Fibroblast of skin of left quadriceps (primary cell): ENCODE results near the gene CTNNA2.

Source experiments
- DNase-seq, 2 experiments: peaks; one replicate each; pipeline ENCODE4 v3.0.0-alpha.2; 2013; ENCODE audit warnings: low read depth in 2 of 2

Gene CTNNA2

GRCh38 chr2:79612999-79613398, 100.1 kb downstream of the CTNNA2 start:
- DNase-seq, result no peak

GRCh38 chr2:79619442-79619841, 106.6 kb downstream of the CTNNA2 start:
- DNase-seq, result no peak

- no peak for DNase-seq
These were observed 107.1 kb downstream of the CTNNA2 start for GRCh38 chr2:79619976-79620375.

GRCh38 chr2:79620679-79621078, 107.8 kb downstream of the CTNNA2 start:
- DNase-seq, result no peak

- DNase-seq, result no peak
These were observed 108.4 kb downstream of the CTNNA2 start for GRCh38 chr2:79621252-79621651.

- DNase-seq, result no peak
These were observed 108.9 kb downstream of the CTNNA2 start for GRCh38 chr2:79621755-79622154.

GRCh38 chr2:79622508-79622907, 109.7 kb downstream of the CTNNA2 start:
- no peak for DNase-seq

- DNase-seq, result no peak
These were observed 114.4 kb downstream of the CTNNA2 start for GRCh38 chr2:79627237-79627636.

GRCh38 chr2:79630060-79630459, 117.2 kb downstream of the CTNNA2 start:
- no peak for DNase-seq

- no peak for DNase-seq
These were observed 118.2 kb downstream of the CTNNA2 start for GRCh38 chr2:79630972-79631557.

- no peak for DNase-seq
These were observed 125.6 kb downstream of the CTNNA2 start for GRCh38 chr2:79638410-79638809.

GRCh38 chr2:79638954-79639353, 126.1 kb downstream of the CTNNA2 start:
- DNase-seq, result no peak

- no peak for DNase-seq
These were observed 127.2 kb downstream of the CTNNA2 start for GRCh38 chr2:79640001-79640400.

- no peak for DNase-seq
These were observed 136.7 kb downstream of the CTNNA2 start for GRCh38 chr2:79649531-79649930.

GRCh38 chr2:79660557-79660956, 147.7 kb downstream of the CTNNA2 start:
- DNase-seq, result no peak

- no peak for DNase-seq
These were observed 152.2 kb downstream of the CTNNA2 start for GRCh38 chr2:79665091-79665490.

GRCh38 chr2:79666430-79666829, 153.6 kb downstream of the CTNNA2 start:
- no peak for DNase-seq

- no peak for DNase-seq
These were observed 156.9 kb downstream of the CTNNA2 start for GRCh38 chr2:79669714-79670113.

GRCh38 chr2:79670198-79670597, 157.3 kb downstream of the CTNNA2 start:
- DNase-seq, result no peak

GRCh38 chr2:79686884-79687283, 174.0 kb downstream of the CTNNA2 start:
- no peak for DNase-seq

- no peak for DNase-seq
These were observed 182.4 kb downstream of the CTNNA2 start for GRCh38 chr2:79695248-79695647.

GRCh38 chr2:79697200-79697599, 184.3 kb downstream of the CTNNA2 start:
- no peak for DNase-seq

GRCh38 chr2:79700651-79701050, 187.8 kb downstream of the CTNNA2 start:
- no peak for DNase-seq

GRCh38 chr2:79702905-79703304, 190.1 kb downstream of the CTNNA2 start:
- DNase-seq, result no peak
